GM23338 (cell line): ENCODE data around the gene CTDP1. TPM values are rescaled to one million over a fixed set of nuclear protein-coding genes. Genes with fewer than 3 reads are reported as not detected.

Experiments
- ATAC-seq: fragments of 200-7000 bp; cut with Tn5 transposase; 3 replicates; pipeline ENCODE4 v1.9.1; 2020
- DNase-seq: peaks from one replicate; pipeline ENCODE4 v3.0.0-alpha.2; 2015; ENCODE audit warnings: low spot score
- H2AFZ ChIP-seq: fragments of 200-600 bp; sonication (generic); 2 replicates; pipeline ENCODE4 v1.8.0; 2016; ENCODE audit warnings: antibody characterized with exemption, mild to moderate bottlenecking, moderate library complexity
- H3F3A ChIP-seq: fragments of 200-600 bp; sonication (generic); replicated peaks from 2 replicates; pipeline ENCODE4 v1.8.0; 2017; ENCODE audit warnings: antibody characterized with exemption, mixed run types, low read depth
- H3K27ac ChIP-seq: fragments of 200-600 bp; sonication (generic); 2 replicates; pipeline ENCODE4 v1.6.1; 2016; ENCODE audit warnings: low read depth
- H3K27me3 ChIP-seq: fragments of 200-600 bp; sonication (generic); 2 replicates; pipeline ENCODE4 v1.8.0; 2016; ENCODE audit warnings: mild to moderate bottlenecking, mixed run types, moderate library complexity; ENCODE audit not compliant: insufficient read depth
- H3K36me3 ChIP-seq: fragments of 200-600 bp; sonication (generic); 2 replicates; pipeline ENCODE4 v1.8.0; 2016; ENCODE audit warnings: mild to moderate bottlenecking; ENCODE audit not compliant: insufficient read depth
- H3K4me1 ChIP-seq: fragments of 200-600 bp; sonication (generic); 2 replicates; pipeline ENCODE4 v1.8.0; 2016; ENCODE audit warnings: mild to moderate bottlenecking, moderate library complexity; ENCODE audit not compliant: insufficient read depth
- H3K4me2 ChIP-seq: fragments of 200-600 bp; sonication (generic); 2 replicates; pipeline ENCODE4 v1.7.1; 2017; ENCODE audit warnings: mixed run types
- H3K4me3 ChIP-seq: fragments of 200-600 bp; sonication (generic); 2 replicates; pipeline ENCODE4 v1.6.1; 2016; ENCODE audit warnings: mixed run types
- H3K79me2 ChIP-seq: fragments of 200-600 bp; sonication (generic); replicated peaks from 2 replicates; pipeline ENCODE4 v1.8.0; 2017; ENCODE audit warnings: mild to moderate bottlenecking; ENCODE audit not compliant: insufficient read depth
- H3K9me2 ChIP-seq: fragments of 200-600 bp; sonication (generic); 2 replicates; pipeline ENCODE4 v1.8.0; 2017; ENCODE audit not compliant: insufficient read depth
- H4K20me1 ChIP-seq: fragments of 200-600 bp; sonication (generic); replicated peaks from 2 replicates; pipeline ENCODE4 v1.8.0; 2017; ENCODE audit warnings: mild to moderate bottlenecking; ENCODE audit not compliant: insufficient read depth
- H3K27ac Mint-ChIP-seq: 2 replicates; pipeline ENCODE4 v1.8.0; 2020; ENCODE audit warnings: inconsistent platforms, mild to moderate bottlenecking, moderate library complexity, mixed read lengths
- H3K27me3 Mint-ChIP-seq: 3 replicates; pipeline ENCODE4 v1.8.0; 2022; ENCODE audit warnings: low read depth, mild to moderate bottlenecking, moderate library complexity, mixed read lengths, inconsistent platforms; ENCODE audit not compliant: insufficient read depth, poor library complexity
- H3K36me3 Mint-ChIP-seq: 3 replicates; pipeline ENCODE4 v1.8.0; 2021; ENCODE audit warnings: low read depth, mild to moderate bottlenecking, inconsistent platforms, moderate library complexity, mixed read lengths
- H3K4me1 Mint-ChIP-seq: 3 replicates; pipeline ENCODE4 v1.8.0; 2020; ENCODE audit warnings: mild to moderate bottlenecking, inconsistent platforms, mixed read lengths
- H3K4me3 Mint-ChIP-seq: 3 replicates; pipeline ENCODE4 v1.8.0; 2021; ENCODE audit warnings: moderate library complexity, mild to moderate bottlenecking, inconsistent platforms, mixed read lengths
- H3K9me3 Mint-ChIP-seq: 3 replicates; pipeline ENCODE4 v1.8.0; 2020; ENCODE audit warnings: moderate library complexity, mild to moderate bottlenecking, inconsistent platforms, mixed read lengths
- EZH2 ChIP-seq: fragments of 200-600 bp; sonication (generic); IDR thresholded peaks from one replicate; pipeline ENCODE4 v1.8.0; 2017; ENCODE audit warnings: antibody characterized with exemption, mild to moderate bottlenecking, low read depth; ENCODE audit not compliant: unreplicated experiment
- EZH2phosphoT487 ChIP-seq: fragments of 200-600 bp; sonication (generic); IDR thresholded peaks from one replicate; pipeline ENCODE4 v1.8.1; 2018; ENCODE audit warnings: antibody characterized with exemption; ENCODE audit not compliant: unreplicated experiment
- JUNB ChIP-seq: IDR thresholded peaks from one replicate; pipeline ENCODE4 v1.6.1; 2016; ENCODE audit warnings: antibody characterized with exemption; ENCODE audit not compliant: unreplicated experiment
- NANOG ChIP-seq: IDR thresholded peaks from 2 replicates; pipeline ENCODE4 v1.6.1; 2016; ENCODE audit warnings: antibody characterized with exemption, borderline replicate concordance
- POLR2AphosphoS5 ChIP-seq: IDR thresholded peaks from 2 replicates; pipeline ENCODE4 v1.6.1; 2016; ENCODE audit warnings: antibody characterized with exemption, low read depth
- REST ChIP-seq: IDR thresholded peaks from one replicate; pipeline ENCODE4 v1.6.1; 2018; ENCODE audit warnings: antibody characterized with exemption; ENCODE audit not compliant: unreplicated experiment
- ZNF331 ChIP-seq: fragments of 250-450 bp; sonication (Bioruptor Pico); IDR thresholded peaks from 2 replicates; pipeline ENCODE4 v1.5.0; 2020; ENCODE audit warnings: low read depth, mild to moderate bottlenecking, moderate library complexity
- polyA plus RNA-seq: library from polyadenylated mRNA; unstranded; fragments of >200 nt; fragmentation: Nextera tagmentation; extraction: Ambion mirVana; gene quantifications from 2 replicates; pipeline ENCODE4 v1.2.1, GENCODE V29; 2016
- total RNA-seq: library from RNA; depleted of rRNA; stranded (reverse); fragments of >200 nt; shearing (Covaris generic); gene quantifications from 2 replicates; pipeline ENCODE4 v1.2.3, GENCODE V29; 2014
- TF ChIP-seq, protein P1 (sequence below), 2 experiments: fragments of 200-600 bp in 1 of 2; sonication (generic) in 1 of 2; conservative IDR thresholded peaks; 2 replicates each; pipeline versions ENCODE4 v1.5.1 to v1.6.1; 2016 to 2017; ENCODE audit warnings: antibody characterized with exemption in 2 of 2, low read depth in 2 of 2, mild to moderate bottlenecking in 2 of 2, moderate library complexity in 1 of 2

The CTDP1 gene
- total and polyA plus RNA-seq, 2 experiments from 2014 or later = 9.4 to 51.6 TPM

GRCh38 chr18:79702906-79703305, 23.3 kb downstream of the CTDP1 start:
- DNase-seq = no peak
- H3K36me3 Mint-ChIP-seq = peaks cover 66% of the 10 kb centered on the region
- no peaks in the 10 kb centered on the region for H3K4me1 ChIP-seq
- H3K36me3 ChIP-seq = peaks cover 5% of the 10 kb centered on the region; the same call in 1 of the 2 replicates
- H3K4me1 Mint-ChIP-seq = no peaks in the 10 kb centered on the region
- no peak overlapping the region for H2AFZ ChIP-seq
- H3K4me2 ChIP-seq = no peak overlapping the region
- H3K27me3 ChIP-seq = no peaks in the 10 kb centered on the region
- peaks cover 6% of the 10 kb centered on the region; the same call in 1 of the 2 replicates for H4K20me1 ChIP-seq
- peaks cover 2% of the 10 kb centered on the region for H3K27me3 Mint-ChIP-seq
- H3F3A ChIP-seq = no peaks in the 10 kb centered on the region
- H3K9me2 ChIP-seq = no peaks in the 10 kb centered on the region
- TF ChIP-seq, protein P1, sequence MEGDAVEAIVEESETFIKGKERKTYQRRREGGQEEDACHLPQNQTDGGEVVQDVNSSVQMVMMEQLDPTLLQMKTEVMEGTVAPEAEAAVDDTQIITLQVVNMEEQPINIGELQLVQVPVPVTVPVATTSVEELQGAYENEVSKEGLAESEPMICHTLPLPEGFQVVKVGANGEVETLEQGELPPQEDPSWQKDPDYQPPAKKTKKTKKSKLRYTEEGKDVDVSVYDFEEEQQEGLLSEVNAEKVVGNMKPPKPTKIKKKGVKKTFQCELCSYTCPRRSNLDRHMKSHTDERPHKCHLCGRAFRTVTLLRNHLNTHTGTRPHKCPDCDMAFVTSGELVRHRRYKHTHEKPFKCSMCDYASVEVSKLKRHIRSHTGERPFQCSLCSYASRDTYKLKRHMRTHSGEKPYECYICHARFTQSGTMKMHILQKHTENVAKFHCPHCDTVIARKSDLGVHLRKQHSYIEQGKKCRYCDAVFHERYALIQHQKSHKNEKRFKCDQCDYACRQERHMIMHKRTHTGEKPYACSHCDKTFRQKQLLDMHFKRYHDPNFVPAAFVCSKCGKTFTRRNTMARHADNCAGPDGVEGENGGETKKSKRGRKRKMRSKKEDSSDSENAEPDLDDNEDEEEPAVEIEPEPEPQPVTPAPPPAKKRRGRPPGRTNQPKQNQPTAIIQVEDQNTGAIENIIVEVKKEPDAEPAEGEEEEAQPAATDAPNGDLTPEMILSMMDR (conservative IDR thresholded peaks at IDR 0.05; ENCODE audit: low read depth in 2 of 2) = no peak
- no peak overlapping the region for H3K27ac ChIP-seq
- no peak overlapping the region for H3K4me3 Mint-ChIP-seq
- H3K9me3 Mint-ChIP-seq = no peaks in the 10 kb centered on the region
- H3K4me3 ChIP-seq = no peak overlapping the region
- H3K27ac Mint-ChIP-seq = peak overlapping the region; percentile 18; the same call in 1 of the 2 replicates
- ATAC-seq = no peak
- H3K79me2 ChIP-seq = peaks cover 29% of the 10 kb centered on the region

DNA sequence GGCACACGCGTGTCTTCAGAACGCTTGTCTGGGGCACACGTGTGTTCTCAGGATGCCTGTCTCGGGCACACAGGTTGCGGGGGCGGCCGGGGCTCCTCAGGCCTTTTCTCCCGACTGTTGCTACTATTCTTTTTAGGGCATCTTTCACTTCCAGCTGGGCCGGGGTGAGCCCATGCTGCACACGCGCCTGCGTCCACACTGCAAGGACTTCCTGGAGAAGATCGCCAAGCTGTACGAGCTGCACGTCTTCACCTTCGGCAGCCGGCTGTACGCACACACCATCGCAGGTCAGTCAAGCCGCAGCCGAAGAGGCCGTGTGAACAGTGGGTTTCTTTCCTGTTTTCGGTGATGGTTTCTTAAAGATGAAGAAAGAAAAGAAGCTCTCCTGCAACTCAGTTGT, 25.0 kb downstream of the CTDP1 start:
- Mint-ChIP-seq H3K4me1 (no peaks in the 10 kb centered on the region), H3K9me3 (no peaks in the 10 kb centered on the region), H3K27ac (no peak overlapping the region), H3K27me3 (peaks cover 2% of the 10 kb centered on the region), H3K4me3 (no peak overlapping the region), H3K36me3 (peaks cover 56% of the 10 kb centered on the region)
- Histone ChIP-seq H3K79me2 (peaks cover 36% of the 10 kb centered on the region), H3K4me1 (no peaks in the 10 kb centered on the region), H3K27ac (no peak overlapping the region), H3F3A (no peaks in the 10 kb centered on the region), H3K4me2 (no peak overlapping the region), H3K9me2 (no peaks in the 10 kb centered on the region), H3K4me3 (no peak overlapping the region), H2AFZ (no peak overlapping the region), H3K27me3 (no peaks in the 10 kb centered on the region), H3K36me3 (peaks cover 5% of the 10 kb centered on the region; the same call in 1 of the 2 replicates), H4K20me1 (peaks cover 6% of the 10 kb centered on the region; the same call in 1 of the 2 replicates)
- ATAC-seq = no peak
- no peak for DNase-seq
- TF ChIP-seq EZH2phosphoT487 = no peak
- no peak for TF ChIP-seq EZH2

DNA sequence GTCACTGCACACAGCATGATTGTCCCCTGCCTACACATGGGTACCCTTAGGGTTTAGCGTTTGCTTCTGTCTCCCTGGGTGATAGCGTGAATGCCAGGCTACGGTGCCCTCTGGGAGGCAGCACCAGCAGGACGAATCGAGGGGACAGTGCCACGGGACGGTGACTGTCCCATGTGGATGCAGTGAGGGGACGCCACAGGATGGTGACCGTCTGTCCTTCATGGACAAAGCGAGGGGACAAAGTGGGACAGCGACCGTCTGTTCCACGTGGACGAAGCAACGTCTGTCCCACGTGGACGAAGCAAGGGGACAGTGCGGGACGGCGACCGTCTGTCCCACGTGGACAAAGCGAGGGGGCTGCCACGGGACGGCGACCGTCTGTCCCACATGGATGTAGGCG, 25.7 kb downstream of the CTDP1 start:
- H3F3A ChIP-seq = no peaks in the 10 kb centered on the region
- DNase-seq (no peak), ATAC-seq (no peak)
- Mint-ChIP-seq H3K9me3 (no peaks in the 10 kb centered on the region), H3K4me3 (no peak overlapping the region), H3K27me3 (peaks cover 2% of the 10 kb centered on the region), H3K27ac (no peak overlapping the region), H3K36me3 (peaks cover 49% of the 10 kb centered on the region), H3K4me1 (no peaks in the 10 kb centered on the region)
- TF ChIP-seq EZH2 (no peak), NANOG (no peak), JUNB (no peak), ZNF331 (CRISPR knock-in tag) (no peak), REST (no peak), POLR2AphosphoS5 (no peak)
- TF ChIP-seq, protein P1 (conservative IDR thresholded peaks at IDR 0.05; ENCODE audit: low read depth in 2 of 2) = no peak
- no peak overlapping the region for H3K27ac ChIP-seq
- no peak overlapping the region for H3K4me2 ChIP-seq
- H2AFZ ChIP-seq = no peak overlapping the region
- H3K9me2 ChIP-seq = no peaks in the 10 kb centered on the region
- no peaks in the 10 kb centered on the region for H3K4me1 ChIP-seq
- H3K79me2 ChIP-seq = peaks cover 33% of the 10 kb centered on the region
- no peaks in the 10 kb centered on the region for H3K27me3 ChIP-seq
- peaks cover 6% of the 10 kb centered on the region; the same call in 1 of the 2 replicates for H4K20me1 ChIP-seq
- peaks cover 5% of the 10 kb centered on the region; the same call in 1 of the 2 replicates for H3K36me3 ChIP-seq
- H3K4me3 ChIP-seq = no peak overlapping the region
